HG02852 (cell line): Measurements from ENCODE around the gene SS18L1.

Source experiments
- ATAC-seq: cut with Tn5 transposase; IDR thresholded peaks from one replicate; pipeline ENCODE4 v1.9.1; 2021; ENCODE audit warnings: mild to moderate bottlenecking, moderate library complexity; ENCODE audit not compliant: unreplicated experiment

Gene SS18L1

GRCh38 chr20:62168890-62169435, 25.4 kb downstream of the SS18L1 start:
- no peak for ATAC-seq

GRCh38 chr20:62170536-62170935, 27.0 kb downstream of the SS18L1 start:
- ATAC-seq = no peak

- no peak for ATAC-seq
These were observed 27.7 kb downstream of the SS18L1 start for GRCh38 chr20:62171245-62171644.

- no peak for ATAC-seq
These were observed 29.1 kb downstream of the SS18L1 start for GRCh38 chr20:62172666-62173065.

GRCh38 chr20:62174021-62174804, 30.6 kb downstream of the SS18L1 start:
- no peak for ATAC-seq

GRCh38 chr20:62174870-62175624, 31.5 kb downstream of the SS18L1 start:
- no peak for ATAC-seq

GRCh38 chr20:62175711-62176110, 32.1 kb downstream of the SS18L1 start:
- ATAC-seq = no peak

- ATAC-seq = no peak
These were observed 33.3 kb downstream of the SS18L1 start for GRCh38 chr20:62176866-62177265.

GRCh38 chr20:62177307-62177706, 33.7 kb downstream of the SS18L1 start:
- no peak for ATAC-seq

- ATAC-seq = no peak
These were observed 35.0 kb downstream of the SS18L1 start for GRCh38 chr20:62178316-62179161.

GRCh38 chr20:62179162-62179504, 35.6 kb downstream of the SS18L1 start:
- no peak for ATAC-seq

- no peak for ATAC-seq
These were observed 38.2 kb downstream of the SS18L1 start for GRCh38 chr20:62181808-62182207.

GRCh38 chr20:62182469-62183425, 39.2 kb downstream of the SS18L1 start, which contains the start of gene MTG2:
TSS of gene MTG2 (plus strand) at chr20:62183028. CDS start at chr20:62193421, 10,393 bp downstream.
- peak; percentile 92 for ATAC-seq

- no peak for ATAC-seq
These were observed 40.0 kb downstream of the SS18L1 start for GRCh38 chr20:62183426-62184142.

- no peak for ATAC-seq
These were observed 42.5 kb downstream of the SS18L1 start for GRCh38 chr20:62186096-62186426.

GRCh38 chr20:62186887-62187866, 43.6 kb downstream of the SS18L1 start:
- no peak for ATAC-seq

- ATAC-seq = no peak
These were observed 47.3 kb downstream of the SS18L1 start for GRCh38 chr20:62190639-62191411.
